NCI-H1694 (cell line): ENCODE measurements around the gene RBM28.

ENCODE experiments used
- DNase-seq: peaks from one replicate; lab custom pipeline; 2025; lab: John Stamatoyannopoulos, UW

Gene RBM28

GRCh38 chr7:128343554-128344430, at the start of gene RBM28:
RBM28 (minus strand) TSS chr7:128343908; CDS start chr7:128343793, 115 bp downstream.
- DNase-seq = peak; percentile 92

- no peak for DNase-seq
These were observed 49.0 kb upstream of the RBM28 start for GRCh38 chr7:128392446-128393327.

- no peak for DNase-seq
These were observed 48.1 kb upstream of the RBM28 start for GRCh38 chr7:128391805-128392204.

GRCh38 chr7:128390871-128391565, 47.3 kb upstream of the RBM28 start:
- DNase-seq = no peak

GRCh38 chr7:128389618-128390329, 46.1 kb upstream of the RBM28 start:
- no peak for DNase-seq

GRCh38 chr7:128389085-128389617, 45.4 kb upstream of the RBM28 start:
- no peak for DNase-seq

GRCh38 chr7:128388145-128388485, 44.4 kb upstream of the RBM28 start:
- no peak for DNase-seq

GRCh38 chr7:128387216-128388144, 43.8 kb upstream of the RBM28 start:
- DNase-seq = peak; percentile 64

GRCh38 chr7:128385988-128386925, 42.5 kb upstream of the RBM28 start:
- no peak for DNase-seq

- no peak for DNase-seq
These were observed 41.0 kb upstream of the RBM28 start for GRCh38 chr7:128384726-128385125.

- no peak for DNase-seq
These were observed 40.1 kb upstream of the RBM28 start for GRCh38 chr7:128383776-128384175.

- peak; percentile 26 for DNase-seq
These were observed 37.6 kb upstream of the RBM28 start for GRCh38 chr7:128381161-128381821.

GRCh38 chr7:128380483-128381106, 36.9 kb upstream of the RBM28 start:
- DNase-seq = no peak

- no peak for DNase-seq
These were observed 36.3 kb upstream of the RBM28 start for GRCh38 chr7:128379900-128380479.

- no peak for DNase-seq
These were observed 34.9 kb upstream of the RBM28 start for GRCh38 chr7:128378637-128379036.

- DNase-seq = no peak
These were observed 32.4 kb upstream of the RBM28 start for GRCh38 chr7:128376077-128376476.

GRCh38 chr7:128374041-128374440, 30.3 kb upstream of the RBM28 start:
- DNase-seq = no peak

- no peak for DNase-seq
These were observed 29.9 kb upstream of the RBM28 start for GRCh38 chr7:128373606-128374005.
